Heart left ventricle (tissue), 16 donors: Measurements from ENCODE around the gene CCDC106. TPM values are rescaled to one million over a fixed set of nuclear protein-coding genes. Genes with fewer than 3 reads are reported as not detected.

Experiments
- ATAC-seq, 4 donors: fragments of 200-7000 bp; cut with Tn5 transposase; one replicate each; pipeline ENCODE4 v1.9.1; 2020 to 2022; ENCODE audit warnings: moderate library complexity in 4 of 4, mild to moderate bottlenecking in 3 of 4, moderate number of reproducible peaks in 1 of 4
- DNase-seq, 5 donors: peaks; one replicate each; pipeline ENCODE4 v3.0.0-alpha.2; 2020
- H3K27ac ChIP-seq, 12 donors: fragments of 200-600 bp; sonication (generic) in 4 of 12; one replicate each; pipeline versions ENCODE4 v1.5.0 to v1.8.0; 2016 to 2022; ENCODE audit warnings: mild to moderate bottlenecking in 2 of 12
- H3K27me3 ChIP-seq, 9 donors: fragments of 200-600 bp; sonication (generic) in 2 of 9; one replicate each; pipeline versions ENCODE4 v1.5.1 to v1.8.0; 2016 to 2022; ENCODE audit warnings: mild to moderate bottlenecking in 3 of 9
- H3K36me3 ChIP-seq, 9 donors: fragments of 200-600 bp; sonication (generic) in 2 of 9; one replicate each; pipeline versions ENCODE4 v1.5.0 to v1.8.0; 2018 to 2022; ENCODE audit warnings: mild to moderate bottlenecking in 2 of 9
- H3K4me1 ChIP-seq, 12 donors: fragments of 200-600 bp; sonication (generic) in 4 of 12; one replicate each; pipeline versions ENCODE4 v1.5.0 to v1.8.0; 2016 to 2022; ENCODE audit warnings: mild to moderate bottlenecking in 3 of 12
- H3K4me3 ChIP-seq, 12 donors: fragments of 200-600 bp; sonication (generic) in 4 of 12; one replicate each; pipeline versions ENCODE4 v1.5.0 to v1.8.0; 2017 to 2022; ENCODE audit warnings: mild to moderate bottlenecking in 9 of 12, moderate library complexity in 4 of 12
- H3K9me3 ChIP-seq, 12 donors: fragments of 200-600 bp; sonication (generic) in 4 of 12; one replicate each; pipeline versions ENCODE4 v1.5.0 to v1.8.0; 2016 to 2022; ENCODE audit warnings: mild to moderate bottlenecking in 1 of 12
- CTCF ChIP-seq, 12 donors: fragments of 200-600 bp; sonication (generic) in 4 of 12; IDR thresholded peaks; one replicate each; pipeline versions ENCODE4 v1.5.0 to v1.8.0; 2018 to 2022; ENCODE audit warnings: antibody characterized with exemption in 12 of 12, mild to moderate bottlenecking in 5 of 12
- POLR2A ChIP-seq, 2 donors: fragments of 450-650 bp; IDR thresholded peaks; one replicate each; pipeline ENCODE4 v1.6.1; 2017; ENCODE audit warnings: antibody characterized with exemption in 2 of 2, mild to moderate bottlenecking in 2 of 2, moderate library complexity in 2 of 2
- WGBS, 4 donors: extraction: QIAGEN DNeasy Blood & Tissue Kit in 2 of 4; methylation state at CpG; one replicate each; pipeline versions ENCODE4 v1.1.5 to v1.1.7; 2013 to 2018; 5-methylcytosine and 5-hydroxymethylcytosine counted together
- intact Hi-C, 10 donors: fragments of 100-400 bp; cut with DNase I; formaldehyde crosslinking; loops; one replicate each; pipeline versions ENCODE4 v1.11.1 to v1.14.2; 2022
- polyA plus RNA-seq, 2 donors: library from polyadenylated mRNA; stranded (reverse); fragments of 200-250 nt; gene quantifications; one replicate each; pipeline ENCODE4 v1.2.3, GENCODE V29; 2013
- total RNA-seq, 9 donors: library from RNA; depleted of rRNA in 2 of 9; stranded (reverse); fragments of >200 nt in 2 of 9; fragmentation: NEBNext Ultra II Directional in 3 of 9; extraction: Animal tissue kit (Norgen Biotek cat#: 25700) in 3 of 9; gene quantifications; one replicate each; pipeline versions ENCODE4 v1.1.0 to v1.2.4, GENCODE V29; 2016 to 2023
- donor health status: ischemic (EF 13 %, LVEDD 7.1; RV severe dilation, severe dysfunction).
- donor health status: healthy with polysubstance abuse.
- donor health status: DM: no; HTN: yes; CAD: no.
- donor health status: DM: no; HTN: no; CAD: no.
- donor health status: ischemic (EF 25% LVEDD 6.9; RV normal size, moderate dysfunction).
- donor health status: ischemic (EF 25% LVEDD 5.7; RV mildly dilated, moderate dysfunction).
- donor health status: healthy.
- donor health status: DM: yes; HTN: yes; CAD: no.
- donor health status: ischemic (EF 35%, LVEDD 5.7; RV mildly dilated, moderate dysfunction).
- donor health status: nonischemic (EF 11% LVEDD 7.7; RV severe dilation, severe dysfunction).
- donor health status: DM: yes; HTN: yes; CAD: no.
- donor health status: PGD.
- donor health status: ischemic (EF 29% LVEDD 5.4; RV normal size, mild dysfunction).
- donor health status: nonischemic (EF 23%, LVEDD 6.1; RV moderate dilation, normal function).

Gene CCDC106
- total and polyA plus RNA-seq, 11 donors = 11.7 to 27.7 (median 16.5) TPM

- H3K36me3 ChIP-seq = peaks cover 2 to 59% (median 44%) of the 10 kb centered on the region in 9 donors
- no peaks in the 10 kb centered on the region for H3K9me3 ChIP-seq
- H3K27me3 ChIP-seq = no peaks in the 10 kb centered on the region
- WGBS, 4 donors = 68 to 73% (median 72%) methylated on average over 3 to 15 of the region's 15 CpGs
- ATAC-seq (no peak), DNase-seq (no peak)
- no peak overlapping the region for H3K4me3 ChIP-seq
- peak overlapping the region in 1 of 12 donors; percentile 87 for H3K27ac ChIP-seq
- H3K4me1 ChIP-seq = peaks cover 12 to 59% (median 34%) of the 10 kb centered on the region in 12 donors
- intact Hi-C loops = loop anchor here in 2 of 10 donors (2.0 kb wide), 2 partner anchors 15 to 19 kb away; partner anchors contain the start of gene U2AF2 (in 1 of the 2)
- TF ChIP-seq POLR2A (IDR thresholded peaks at IDR 0.05) (no peak), CTCF (IDR thresholded peaks at IDR 0.05) (no peak)
Observed at GRCh38 chr19:55673889-55674288, 25.9 kb downstream of the CCDC106 start.

- Histone ChIP-seq H3K27me3 (no peaks in the 10 kb centered on the region), H3K9me3 (no peaks in the 10 kb centered on the region), H3K27ac (peak overlapping the region; percentile 72 to 98 (median 90)), H3K36me3 (peaks cover 2 to 59% (median 44%) of the 10 kb centered on the region in 9 donors), H3K4me3 (peak overlapping the region; percentile 61 to 99 (median 80)), H3K4me1 (peaks cover 12 to 62% (median 35%) of the 10 kb centered on the region in 12 donors)
- 21 to 34% (median 23%) methylated on average over 11 to 17 of the region's 17 CpGs for WGBS, 4 donors
- ATAC-seq (no peak), DNase-seq (no peak)
- TF ChIP-seq POLR2A (IDR thresholded peaks at IDR 0.05) = no peak
- TF ChIP-seq CTCF (IDR thresholded peaks at IDR 0.05) = no peak
- intact Hi-C loops = loop anchor here in 1 of 10 donors (2.0 kb wide), 1 partner anchor 20 kb away; the partner anchor contains the start of gene U2AF2
Observed at GRCh38 chr19:55674459-55674840, 26.4 kb downstream of the CCDC106 start.

- Histone ChIP-seq H3K4me1 (peaks cover 12 to 66% (median 37%) of the 10 kb centered on the region in 12 donors), H3K4me3 (peak within 1 kb of the TSS; percentile 61 to 99 (median 80)), H3K36me3 (peaks cover 2 to 59% (median 44%) of the 10 kb centered on the region in 9 donors), H3K9me3 (no peaks in the 10 kb centered on the region), H3K27me3 (no peaks in the 10 kb centered on the region), H3K27ac (peak within 1 kb of the TSS; percentile 84 to 99 (median 92))
- 0 to 1% (median 0%) methylated on average over 5 to 101 of the region's 101 CpGs for WGBS, 4 donors
- ATAC-seq (peak; percentile 85 to 95 (median 93)), DNase-seq (peak; percentile 97 to 98 (median 98))
- intact Hi-C loops = loop anchor here in 2 of 10 donors (1.0 to 2.0 kb wide), 2 partner anchors 20 to 21 kb away; partner anchors contain the start of gene U2AF2 (in 1 of the 2)
- TF ChIP-seq CTCF (IDR thresholded peaks at IDR 0.05) = no peak
- TF ChIP-seq POLR2A (IDR thresholded peaks at IDR 0.05) = peak in 1 of 2 donors; percentile 50
Observed at GRCh38 chr19:55674841-55675660, 27.0 kb downstream of the CCDC106 start, which contains the start of gene EPN1. TSS of gene EPN1 (plus strand) at chr19:55675226. CDS start at chr19:55678628, 3,402 bp downstream.
